Kidney capillary endothelial cell (primary cell): ENCODE data around the gene SATB1.
A peak's percentile ranks its signal among the peaks of the same experiment; 100 is the strongest.

ENCODE experiments used
- DNase-seq: peaks from one replicate; pipeline ENCODE4 v3.0.0-alpha.2; 2018; ENCODE audit warnings: low spot score

The SATB1 gene

DNA sequence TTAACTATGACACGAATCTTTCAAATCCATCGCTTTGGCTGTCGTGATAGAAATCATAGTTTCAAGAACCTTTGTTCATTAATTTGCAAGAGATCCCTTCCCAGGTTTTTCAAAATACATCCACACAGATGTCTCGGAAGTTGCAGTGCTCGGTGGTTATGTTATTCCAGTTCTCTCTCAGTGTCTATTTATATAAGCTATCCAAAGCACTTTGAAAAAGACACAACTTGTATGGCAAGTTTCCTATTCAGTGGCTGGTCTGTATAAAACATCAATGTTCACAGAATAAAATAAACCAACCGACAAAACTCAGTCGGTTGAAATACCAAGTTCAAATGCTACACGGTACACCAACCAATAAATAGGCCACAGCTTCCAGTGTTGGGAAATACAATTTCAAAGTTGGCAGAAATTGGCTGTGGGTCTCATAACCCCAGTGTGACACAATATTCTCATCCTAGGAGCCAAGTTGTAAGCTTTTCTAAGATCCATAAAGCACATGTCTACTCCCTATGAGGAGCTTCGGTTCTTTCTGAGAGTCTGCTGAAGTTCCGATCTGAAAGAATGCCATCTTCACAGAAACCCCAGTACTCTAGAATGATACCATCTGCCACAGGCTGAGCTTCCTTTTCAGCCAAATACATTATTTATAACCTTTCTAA lies 23.7 kb downstream of the SATB1 start:
- DNase-seq: no peak

DNA sequence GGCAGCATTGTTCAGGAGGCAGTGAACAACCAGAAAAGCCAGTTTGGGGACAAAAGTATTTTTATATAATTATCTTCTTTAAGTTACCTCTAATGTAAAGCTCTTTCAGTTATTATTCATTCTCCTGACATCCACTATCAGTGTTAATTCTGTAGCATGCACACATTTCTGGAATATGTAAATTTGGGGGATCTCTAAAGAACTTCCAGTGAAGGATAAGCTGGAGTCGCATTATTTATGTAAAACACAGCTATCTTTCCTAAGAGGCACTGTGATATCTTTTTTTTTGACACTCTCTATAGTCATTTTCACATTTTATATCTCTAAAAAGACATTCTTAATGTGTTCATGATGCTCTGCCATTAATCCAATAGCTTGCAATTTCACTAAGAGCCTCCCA lies 26.7 kb downstream of the SATB1 start:
- no peak for DNase-seq

DNA sequence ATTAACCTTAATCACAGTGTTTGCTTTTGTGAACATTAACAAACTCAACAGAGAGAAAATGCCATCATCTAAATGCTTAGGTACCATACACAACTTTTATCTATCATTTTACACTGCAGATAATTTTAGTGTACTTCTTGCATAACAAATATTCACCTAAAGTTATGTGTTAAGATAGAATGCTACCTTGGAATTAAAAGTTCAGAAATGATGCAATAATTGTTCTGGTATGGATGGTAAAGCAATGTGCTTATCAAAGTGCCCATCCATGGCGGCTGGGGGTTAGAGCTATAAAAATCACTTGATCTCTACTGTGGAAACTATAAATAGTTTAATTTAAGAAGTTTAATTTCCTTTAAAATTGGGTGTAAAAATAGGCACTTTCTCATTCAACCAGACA lies 28.7 kb downstream of the SATB1 start:
- no peak for DNase-seq

DNA sequence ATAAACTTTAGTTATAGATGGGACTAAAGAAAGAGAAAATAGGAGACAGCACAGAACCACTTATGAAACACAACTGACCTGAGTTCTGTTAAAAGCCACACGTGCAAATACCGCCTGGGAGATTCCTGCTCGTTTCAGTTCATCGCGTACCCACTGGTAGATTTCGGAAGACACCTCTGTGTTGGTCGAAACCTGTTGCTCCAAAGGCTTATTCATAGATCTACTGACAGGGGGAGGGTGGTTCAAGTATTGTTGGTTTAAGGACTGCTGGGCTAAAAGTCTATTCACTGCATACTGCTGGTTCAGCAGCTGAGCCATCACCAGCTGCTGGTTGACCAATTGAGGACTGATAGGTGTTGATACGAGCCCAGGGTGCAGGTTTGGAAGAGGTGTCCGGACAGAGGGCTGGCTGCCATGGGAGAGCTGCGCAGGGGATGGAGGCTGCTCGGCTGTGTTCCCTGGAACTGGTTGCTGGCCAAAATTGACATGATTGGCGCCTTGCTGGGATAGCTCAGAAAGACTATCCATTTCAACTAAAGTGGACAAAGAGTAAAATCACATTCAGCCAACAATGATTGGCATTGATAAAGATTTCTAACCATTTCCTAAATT lies 30.6 kb downstream of the SATB1 start:
- no peak for DNase-seq

DNA sequence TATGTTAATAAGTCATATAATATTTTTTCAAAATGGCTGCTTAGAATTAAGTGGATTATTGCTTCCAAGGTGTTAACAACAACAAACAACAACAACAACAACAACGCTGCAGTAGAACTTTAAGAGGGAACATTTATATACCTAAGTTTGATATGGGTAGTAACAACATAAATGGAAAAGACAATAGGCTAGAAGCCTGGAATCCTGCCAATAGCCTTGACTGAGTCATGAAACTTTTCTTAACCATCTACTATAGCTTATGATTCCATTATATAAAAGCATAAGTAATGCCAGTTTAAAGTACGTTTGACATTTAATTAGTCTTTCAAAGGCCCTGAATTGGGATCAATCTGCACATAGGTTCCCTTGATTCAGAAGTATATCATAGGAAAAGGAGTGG lies 31.2 kb downstream of the SATB1 start:
- peak; percentile 26 for DNase-seq

DNA sequence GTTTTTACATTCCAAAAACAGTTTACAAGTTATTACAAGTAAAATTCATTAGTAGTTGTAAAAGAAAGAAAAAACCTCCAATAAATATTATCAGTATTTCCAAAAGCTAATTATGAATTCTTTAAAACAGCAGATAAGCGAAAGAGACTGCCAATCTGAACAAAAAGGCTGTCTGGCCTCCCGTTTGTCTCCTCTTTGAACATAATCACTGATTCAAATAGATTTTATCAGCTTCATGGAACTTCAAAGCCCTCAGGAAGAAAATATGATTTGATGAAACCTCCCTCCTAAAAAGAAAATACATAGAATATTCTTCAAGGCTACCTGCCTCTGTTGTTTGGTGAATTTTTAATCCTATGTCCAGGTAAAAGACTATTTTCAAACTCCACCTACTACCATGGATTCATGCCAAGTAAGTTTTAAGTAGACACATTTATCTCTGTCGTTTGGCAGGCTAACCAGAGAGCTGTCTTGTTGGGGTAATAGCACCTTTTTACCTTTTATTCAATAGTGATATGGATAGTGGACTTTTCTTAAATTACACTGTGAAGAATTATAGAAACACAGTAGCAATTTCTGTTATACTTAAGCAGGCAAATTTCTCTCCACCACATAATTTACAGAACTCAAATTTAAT lies 35.0 kb downstream of the SATB1 start:
- no peak for DNase-seq

DNA sequence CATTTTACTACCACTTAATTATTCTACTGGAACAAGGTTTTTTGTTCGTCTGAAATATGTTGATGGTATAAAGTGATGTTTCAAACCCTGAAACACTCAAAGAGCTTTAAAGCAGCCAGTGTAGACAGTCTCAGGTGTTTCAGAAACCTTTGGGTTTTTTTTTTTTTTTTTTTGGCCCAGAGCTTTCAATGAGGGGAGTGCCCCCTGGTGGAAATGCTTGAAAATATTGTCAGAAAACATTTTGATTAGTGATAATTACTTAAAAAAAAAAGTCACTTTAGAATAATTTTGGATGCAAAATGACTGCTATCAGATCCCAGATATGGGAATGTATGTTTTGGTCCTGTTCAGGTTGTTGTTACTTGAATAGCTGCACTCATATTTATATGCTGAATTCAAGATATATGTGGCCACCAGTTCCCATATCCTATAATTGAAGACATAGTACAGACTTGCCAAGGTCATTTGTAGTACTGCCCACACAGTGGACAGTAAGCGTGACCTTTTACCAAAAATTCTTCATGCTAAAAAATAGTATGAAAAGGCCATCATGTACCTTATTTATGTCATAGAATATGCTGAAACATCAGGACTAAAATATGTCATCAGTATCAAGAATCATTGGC lies 35.9 kb downstream of the SATB1 start:
- DNase-seq: peak; percentile 23

DNA sequence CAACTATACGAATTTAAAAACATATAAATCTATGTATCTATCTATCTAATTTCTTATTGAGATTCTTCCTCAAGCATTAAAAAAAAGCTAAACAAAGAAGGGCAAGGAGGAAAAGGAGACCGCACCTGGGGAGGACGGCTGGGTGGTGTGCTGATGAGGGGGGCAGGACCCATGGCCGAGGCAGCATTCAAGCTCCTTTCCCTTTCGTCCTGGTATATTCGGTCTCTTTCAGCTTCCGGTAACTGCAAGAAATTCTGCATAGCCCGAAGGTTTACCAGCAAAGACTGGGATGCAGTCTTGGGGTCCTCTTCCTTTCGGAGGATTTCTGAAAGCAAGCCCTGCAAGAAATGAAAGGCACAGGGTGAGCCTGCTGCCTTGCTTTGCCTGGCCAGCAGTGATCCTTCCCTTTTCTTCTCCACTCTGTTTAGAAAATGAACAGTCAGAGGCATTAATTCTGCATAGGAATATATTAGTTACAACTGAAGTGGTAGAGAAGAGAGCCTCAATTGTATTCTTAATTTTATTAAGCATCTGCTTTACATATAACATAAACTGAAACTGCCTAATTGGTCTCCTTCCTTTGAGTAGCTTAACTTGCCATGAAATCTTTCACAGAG lies 38.8 kb downstream of the SATB1 start:
- no peak for DNase-seq

DNA sequence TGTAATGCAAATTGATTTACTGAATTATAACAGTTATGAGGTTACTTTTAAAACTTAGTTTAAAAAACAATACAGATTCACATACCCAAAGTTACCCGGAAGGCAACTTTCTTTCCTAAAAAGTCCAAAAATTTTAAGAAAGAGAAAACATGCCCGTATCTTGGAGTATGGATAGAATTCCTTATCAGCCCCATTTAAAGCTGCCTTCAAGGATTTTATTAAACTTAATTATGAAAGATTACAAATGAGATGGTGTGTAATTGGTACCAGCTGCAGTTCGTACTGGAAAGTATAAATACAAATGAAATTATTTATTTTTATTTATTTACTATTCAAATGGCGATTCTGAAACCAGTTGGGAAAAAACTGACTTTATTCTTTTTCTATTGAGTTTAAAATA lies 39.4 kb downstream of the SATB1 start:
- no peak for DNase-seq

DNA sequence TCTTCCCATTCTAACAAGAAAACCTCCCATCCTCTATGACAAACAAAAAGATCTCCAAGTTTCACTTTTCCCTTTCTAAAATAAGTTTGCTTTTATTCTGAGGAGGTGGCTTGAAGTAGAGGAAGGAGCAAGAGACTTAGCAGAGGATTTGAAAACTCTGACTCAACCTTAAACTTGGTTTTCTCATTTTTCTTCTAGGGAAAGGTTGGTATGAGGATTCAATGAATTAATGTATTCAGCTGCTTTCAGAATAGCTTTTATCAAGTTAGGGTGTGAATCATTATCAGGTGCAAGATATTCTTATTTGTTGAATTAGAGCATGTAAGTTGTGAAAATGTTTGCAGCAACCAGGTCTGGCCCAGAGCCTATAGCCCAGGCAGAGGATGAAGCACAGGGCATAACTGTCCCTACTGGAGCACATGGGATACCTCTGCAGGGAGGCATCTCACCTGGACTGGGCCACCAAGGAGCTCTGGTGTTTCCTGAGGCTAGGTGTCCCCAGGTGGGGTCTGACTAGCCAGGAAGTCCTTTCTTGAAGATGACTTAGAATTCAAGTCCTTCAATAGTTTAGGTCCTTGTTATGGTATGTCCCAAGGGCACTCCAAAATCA lies 42.3 kb downstream of the SATB1 start:
- DNase-seq: no peak

DNA sequence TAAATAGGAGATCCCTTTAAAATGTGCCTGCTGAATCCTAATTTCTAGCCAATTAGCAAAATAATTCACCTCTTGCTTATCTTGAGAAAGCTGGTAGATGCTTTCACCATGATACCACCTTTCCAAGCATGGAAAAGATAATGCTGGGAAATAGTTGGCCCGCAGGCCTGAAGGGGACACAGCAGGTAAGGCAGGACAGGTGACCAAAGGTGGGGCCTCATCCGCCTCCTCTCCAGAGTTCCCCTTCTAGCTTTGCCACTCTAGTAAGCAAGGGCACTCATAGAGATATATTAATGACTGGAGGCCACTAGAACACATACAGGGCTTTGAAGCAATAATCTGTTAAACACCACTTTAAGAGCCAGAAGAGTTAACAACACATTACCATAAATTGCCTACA lies 45.5 kb downstream of the SATB1 start:
- DNase-seq: no peak

DNA sequence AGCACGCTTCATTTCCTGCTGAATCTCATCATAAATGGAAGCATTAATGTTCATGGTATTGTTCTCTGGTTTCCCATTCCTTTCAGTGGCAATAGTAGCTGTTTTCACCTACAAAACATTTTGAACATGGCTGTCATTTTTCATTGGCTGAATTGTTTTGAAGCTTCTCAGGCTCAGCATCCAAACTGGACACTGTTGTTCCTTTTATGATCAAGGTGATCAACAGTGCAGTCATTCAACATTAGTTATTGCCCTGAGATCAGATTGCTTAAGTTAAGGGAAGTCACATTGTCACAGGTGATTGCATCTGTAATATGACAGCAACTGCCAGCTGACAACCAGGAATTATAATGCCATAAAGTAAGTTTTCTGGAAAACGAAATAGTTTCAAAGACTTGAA lies 46.9 kb downstream of the SATB1 start:
- DNase-seq: no peak

DNA sequence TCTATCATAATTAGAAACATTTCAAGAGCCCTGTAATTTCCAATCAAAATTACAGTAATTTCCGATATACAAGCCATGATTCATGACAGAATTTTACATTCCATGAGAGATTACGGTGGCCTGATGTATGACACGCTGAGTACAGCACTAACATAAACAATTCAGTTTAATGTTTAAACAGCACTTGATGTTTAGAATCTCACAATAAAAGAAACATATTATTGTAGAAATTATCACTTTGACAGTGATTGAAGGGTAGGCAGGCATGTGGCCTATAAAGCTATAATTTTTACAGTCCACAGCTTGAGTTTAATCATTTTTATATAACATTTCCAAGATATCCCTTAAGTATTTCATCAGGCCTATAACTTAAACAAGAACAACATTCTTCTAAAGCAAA lies 48.5 kb downstream of the SATB1 start:
- DNase-seq: no peak

DNA sequence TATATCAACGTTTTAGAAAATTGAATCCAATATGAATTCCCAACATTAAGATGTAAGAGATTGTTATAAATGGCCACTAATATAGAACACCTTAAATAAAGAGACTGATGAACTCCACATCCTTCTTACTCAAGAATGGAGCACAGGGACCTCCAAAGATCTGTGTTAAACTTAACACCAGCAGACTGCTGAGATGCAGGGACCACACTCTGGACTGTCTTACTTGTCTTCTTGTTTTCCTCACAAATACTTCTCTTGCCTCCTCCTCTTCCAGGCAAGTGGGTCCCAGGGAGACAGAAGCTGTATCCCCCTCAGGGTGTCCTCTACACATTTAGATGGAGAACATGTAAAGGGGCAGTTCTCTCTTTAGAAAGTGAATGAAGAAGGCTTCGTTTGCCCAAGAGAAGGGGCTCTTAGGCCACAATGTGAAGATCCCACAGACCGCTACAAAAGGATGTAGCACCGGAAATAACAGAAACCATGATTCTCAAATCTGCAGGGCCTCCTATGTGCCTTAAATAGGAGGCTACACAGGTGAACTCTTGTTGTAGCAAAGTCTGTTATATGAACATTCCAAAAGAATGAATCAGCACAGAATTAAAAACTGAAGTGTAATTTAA lies 52.2 kb downstream of the SATB1 start:
- DNase-seq: no peak

DNA sequence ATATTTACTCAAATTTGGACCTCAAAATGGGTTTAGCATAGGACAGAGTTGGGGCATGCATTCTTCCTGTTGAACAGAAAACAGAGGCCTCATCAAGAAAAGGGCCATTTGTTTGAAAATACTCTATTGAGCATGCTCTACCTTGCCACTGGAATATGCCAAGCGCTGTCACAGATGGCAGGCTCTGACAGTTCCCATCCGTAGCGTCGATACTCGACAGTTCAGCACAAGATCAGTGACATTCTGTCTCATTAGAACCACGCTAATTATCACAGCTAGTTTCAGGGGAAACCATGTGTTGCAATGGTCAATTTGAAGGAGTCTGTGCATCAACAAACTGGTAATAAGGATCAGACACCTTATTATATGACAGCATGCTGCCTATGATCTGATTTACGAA lies 54.5 kb downstream of the SATB1 start:
- no peak for DNase-seq

DNA sequence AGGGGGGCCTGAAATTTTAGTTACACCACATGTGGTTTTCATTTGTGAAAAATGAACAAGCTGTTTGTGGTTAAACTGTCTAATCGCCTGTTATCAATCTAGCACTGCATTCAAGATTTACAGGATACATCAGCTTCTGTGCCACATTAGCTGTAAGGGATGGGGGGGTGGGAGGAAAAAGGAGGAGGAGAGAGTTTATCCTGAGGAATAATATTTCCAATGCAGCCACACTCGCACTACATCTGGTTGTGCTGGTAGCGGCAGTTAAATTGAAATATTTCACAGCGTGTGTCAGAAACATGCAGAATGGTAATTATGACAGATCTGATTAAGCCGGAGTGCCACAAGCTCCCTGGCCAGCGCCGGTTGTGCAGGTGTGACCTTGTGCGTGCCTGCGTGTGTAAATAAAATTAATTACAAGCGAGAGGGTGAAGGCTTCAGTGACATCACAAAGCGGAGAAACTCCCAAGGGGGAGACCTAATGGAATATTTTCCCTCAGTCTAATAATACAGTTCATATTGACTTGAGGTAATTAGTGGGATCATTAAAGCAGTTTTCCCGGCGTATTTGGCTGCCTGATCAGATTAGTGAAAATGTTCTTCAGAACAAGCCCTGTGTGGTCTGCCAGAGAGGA lies 55.5 kb downstream of the SATB1 start:
- DNase-seq: no peak

DNA sequence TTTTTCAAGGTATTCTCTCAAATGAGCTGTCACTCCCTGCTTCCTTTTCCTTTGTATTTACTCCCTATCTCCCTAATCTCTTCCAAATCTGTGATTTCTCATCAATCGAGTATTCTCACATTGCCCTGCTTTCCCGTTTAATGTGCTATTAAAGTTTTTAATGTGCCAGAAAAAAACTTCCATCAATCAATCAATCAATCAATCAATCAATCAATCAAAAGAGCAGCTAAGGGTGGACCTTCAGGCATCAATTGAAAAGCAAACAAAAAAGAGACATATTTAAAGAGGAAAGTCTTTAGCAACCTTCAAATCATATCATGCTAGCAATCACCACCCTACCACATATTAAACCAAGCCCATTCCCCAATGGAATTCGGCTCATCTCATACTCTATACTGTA lies 58.9 kb downstream of the SATB1 start:
- DNase-seq: no peak

DNA sequence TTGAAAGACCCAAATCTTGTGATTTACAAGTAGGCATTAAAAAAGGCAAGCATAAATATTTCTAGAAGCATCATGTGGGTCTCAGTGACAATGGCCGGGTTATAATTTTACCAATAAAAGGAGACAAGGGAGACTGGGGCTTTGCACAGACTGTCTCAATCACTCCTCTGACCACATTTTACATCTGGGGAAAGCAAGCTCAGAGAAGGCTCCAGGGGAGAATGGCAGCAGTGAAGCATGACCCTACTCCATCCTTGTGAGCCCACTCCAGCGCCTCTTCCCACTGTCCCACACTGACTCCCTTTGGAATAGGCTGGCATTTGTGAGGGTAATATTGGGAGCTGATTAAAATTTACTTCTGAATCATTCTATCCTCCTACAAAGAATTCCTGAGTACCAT lies 61.8 kb downstream of the SATB1 start:
- no peak for DNase-seq

DNA sequence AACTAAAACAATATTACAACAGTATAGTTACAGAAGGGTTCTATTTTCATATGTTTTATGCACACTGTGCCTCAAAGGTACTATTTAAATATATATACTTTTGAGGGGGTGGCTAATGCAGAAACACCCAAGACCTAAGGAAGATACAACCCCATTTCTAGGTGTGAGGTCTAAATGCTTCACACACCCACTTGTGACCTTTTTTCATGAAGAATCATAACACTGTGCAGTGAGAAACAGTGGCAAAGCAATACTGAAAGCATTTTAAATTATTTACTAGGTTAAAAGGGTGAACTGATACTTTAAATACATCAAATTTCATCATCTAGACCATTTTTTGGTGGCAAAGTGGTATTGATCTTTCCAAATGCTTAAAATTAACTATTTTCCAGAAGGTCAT lies 67.4 kb downstream of the SATB1 start:
- no peak for DNase-seq

DNA sequence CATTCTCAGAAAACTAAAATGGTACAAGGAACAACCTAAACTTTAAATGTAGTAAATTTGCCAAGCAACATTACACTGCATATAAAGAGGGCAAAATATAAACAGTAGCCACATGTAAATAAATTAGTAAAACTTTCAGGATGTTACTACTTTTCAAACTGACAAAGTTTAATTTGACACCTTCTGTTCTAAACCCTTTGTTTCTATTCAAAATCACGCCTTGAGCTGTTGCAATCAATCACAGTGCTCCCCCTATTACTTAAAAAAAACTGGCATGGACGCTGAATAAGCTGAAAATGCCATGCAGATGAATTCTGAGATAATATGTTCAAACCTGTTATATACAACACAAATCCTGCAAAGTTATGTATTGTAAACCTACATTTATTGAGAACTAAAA lies 69.3 kb downstream of the SATB1 start:
- DNase-seq: no peak

DNA sequence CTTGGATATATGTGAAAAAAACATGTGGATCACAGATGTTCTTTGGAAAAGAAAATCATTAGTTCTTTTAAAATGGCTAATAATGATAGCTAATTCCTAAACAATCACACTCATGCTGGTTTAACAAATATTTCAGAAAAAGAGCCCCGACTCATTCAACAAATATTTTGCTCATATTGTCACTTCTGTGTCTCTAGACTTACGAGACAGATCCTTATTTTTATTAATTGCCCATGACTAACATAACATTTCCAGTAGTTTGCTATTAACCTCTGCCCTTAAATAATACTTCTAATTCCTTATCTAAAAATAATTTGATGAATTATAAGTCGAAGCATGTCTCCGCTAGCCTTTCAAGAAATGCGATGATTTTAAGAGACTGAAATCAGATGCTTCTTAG lies 70.4 kb downstream of the SATB1 start:
- no peak for DNase-seq
